Measurements from ENCODE around the gene RANBP1.

RANBP1 gene

DNA sequence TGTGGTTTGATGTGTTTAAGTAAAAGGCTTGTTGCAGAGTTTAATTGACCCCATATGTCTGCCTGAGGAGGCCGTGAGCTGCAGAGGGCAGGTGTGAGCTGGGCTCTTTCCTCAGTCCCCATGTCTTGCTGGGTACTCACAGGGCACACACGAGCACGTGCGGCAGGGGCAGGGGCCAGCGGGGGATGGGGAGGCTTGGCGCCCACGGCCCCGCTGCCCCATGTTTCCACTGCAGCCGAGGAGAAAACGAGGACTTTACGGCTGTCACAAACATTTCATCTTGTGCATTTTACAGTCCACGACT lies 59.6 kb downstream of the RANBP1 start:
- peak; percentile 64 for DNase-seq

DNA sequence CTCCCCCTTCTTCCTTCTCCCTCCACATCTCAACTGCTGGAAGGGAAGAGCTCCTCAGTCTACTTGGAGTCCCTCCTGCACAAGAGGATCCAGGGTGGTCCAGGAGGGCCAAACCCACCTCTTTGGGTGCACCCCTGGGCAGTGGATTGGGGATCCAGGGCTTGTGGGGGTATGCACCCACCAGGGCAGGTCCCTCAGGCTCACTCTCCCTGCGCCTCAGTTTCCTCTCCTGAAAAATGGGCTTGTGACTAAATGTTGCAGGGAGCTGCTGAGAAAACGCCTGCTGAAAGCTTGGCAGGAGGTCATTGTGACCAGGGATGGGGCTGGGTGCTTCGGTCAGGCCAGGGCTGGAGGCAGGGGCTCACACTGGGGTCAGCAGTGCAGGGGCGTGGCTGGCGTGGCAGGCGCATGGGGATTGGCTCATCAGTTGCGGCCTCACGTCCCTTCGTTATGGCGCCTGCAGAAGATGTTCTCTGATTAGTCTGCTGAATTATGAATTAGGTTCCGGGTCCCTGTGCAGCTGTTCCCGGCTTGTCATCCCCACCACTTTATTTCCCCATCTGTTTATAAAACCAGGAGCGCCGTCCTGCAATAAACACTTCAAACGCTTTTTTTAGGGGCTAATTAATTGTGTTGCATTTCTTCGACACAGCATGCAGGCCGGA lies 60.6 kb downstream of the RANBP1 start:
- DNase-seq: no peak
